NCI-H2107 (cell line): ENCODE data around the gene FERMT2.

ENCODE experiments used
- DNase-seq: peaks from one replicate; lab custom pipeline; 2025; lab: John Stamatoyannopoulos, UW

FERMT2 gene

DNA sequence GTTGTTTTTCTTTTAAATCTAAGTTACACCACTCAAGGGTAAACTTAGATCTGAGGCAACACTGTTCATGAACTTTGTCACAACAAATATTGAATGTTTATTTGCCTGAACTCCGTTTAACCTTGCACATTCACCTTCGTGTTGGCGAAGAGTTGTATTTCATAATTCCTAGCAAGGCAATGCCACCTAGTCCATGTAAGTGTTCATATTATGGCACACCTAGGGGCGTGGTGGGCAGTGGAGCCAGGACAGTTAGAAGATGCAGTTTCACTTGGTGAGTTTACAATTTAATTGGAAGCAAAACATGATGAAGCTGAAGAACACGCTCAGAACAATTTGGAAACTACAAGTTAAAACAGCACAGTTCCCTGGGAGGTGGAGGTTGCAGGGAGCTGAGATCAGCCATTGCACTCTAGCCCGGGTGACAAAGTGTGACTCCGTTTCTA, 129.0 kb downstream of the FERMT2 start:
- no peak for DNase-seq

DNA sequence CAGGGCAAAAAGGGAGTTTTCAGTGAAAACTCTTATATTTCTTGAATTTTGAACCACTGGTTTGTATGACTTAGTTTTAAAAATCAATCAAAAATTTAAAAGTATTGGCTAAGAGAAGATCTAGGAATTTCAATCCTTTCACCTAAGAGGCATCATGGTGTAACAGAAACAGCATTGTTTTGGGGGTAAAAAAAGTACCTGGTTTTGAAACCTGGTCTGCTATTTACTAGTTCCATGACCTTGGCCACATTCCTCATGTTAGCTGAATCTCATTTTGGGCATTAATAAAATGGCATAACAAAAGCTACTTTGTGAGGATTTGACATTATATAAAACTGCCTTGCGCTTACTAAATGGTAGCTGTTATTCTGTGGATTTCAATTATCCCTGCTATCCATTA, 142.7 kb downstream of the FERMT2 start:
- no peak for DNase-seq
